Panc1 (cell line): ENCODE measurements around the gene DHX38.

Source experiments
- POLR2AphosphoS5 ChIP-seq: IDR thresholded peaks from 2 replicates; pipeline ENCODE4 v1.6.1; 2012; ENCODE audit warnings: mild to moderate bottlenecking, low read depth, low read length, moderate library complexity
- REST ChIP-seq, 2 experiments: IDR thresholded peaks; 2 replicates each; pipeline ENCODE4 v1.6.1; 2011 to 2012; ENCODE audit warnings: low read depth in 2 of 2, control low read depth in 1 of 2, low read length in 1 of 2, mild to moderate bottlenecking in 1 of 2, moderate library complexity in 1 of 2; ENCODE audit not compliant: insufficient read depth in 1 of 2
- SIN3A ChIP-seq: IDR thresholded peaks from 2 replicates; pipeline ENCODE4 v1.6.1; 2012; ENCODE audit warnings: low read depth, mild to moderate bottlenecking, low read length, moderate library complexity, borderline replicate concordance; ENCODE audit not compliant: insufficient read depth
- TCF7L2 ChIP-seq: IDR thresholded peaks from 2 replicates; pipeline ENCODE4 v1.6.1; 2011; ENCODE audit warnings: mild to moderate bottlenecking, low read depth, low read length, inconsistent platforms
- TF ChIP-seq, protein P1 (sequence below): fragments of 450-650 bp; IDR thresholded peaks from 2 replicates; pipeline ENCODE4 v1.5.1; 2017; ENCODE audit warnings: mild to moderate bottlenecking

DNA sequence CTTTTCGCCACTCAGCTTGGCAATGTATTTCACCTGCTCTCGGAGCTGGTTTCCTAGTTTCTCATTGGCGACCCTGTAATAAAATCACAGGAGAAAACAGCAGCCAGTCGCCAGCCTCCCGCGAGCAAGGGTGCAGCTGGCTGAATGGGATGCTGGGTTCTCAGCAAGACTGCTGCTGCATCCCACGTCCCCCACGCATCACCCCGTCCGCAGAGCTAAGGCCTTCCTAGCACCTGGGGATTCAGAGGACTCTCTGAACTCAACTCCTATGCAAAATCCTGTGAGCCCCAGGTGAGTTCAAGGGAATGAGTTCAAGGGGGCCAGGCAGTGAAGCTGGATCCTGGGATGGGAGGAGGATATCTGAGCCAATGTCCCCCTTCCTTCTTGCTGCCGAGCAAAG is 29.3 kb downstream of the DHX38 start:
- TF ChIP-seq, protein P1, sequence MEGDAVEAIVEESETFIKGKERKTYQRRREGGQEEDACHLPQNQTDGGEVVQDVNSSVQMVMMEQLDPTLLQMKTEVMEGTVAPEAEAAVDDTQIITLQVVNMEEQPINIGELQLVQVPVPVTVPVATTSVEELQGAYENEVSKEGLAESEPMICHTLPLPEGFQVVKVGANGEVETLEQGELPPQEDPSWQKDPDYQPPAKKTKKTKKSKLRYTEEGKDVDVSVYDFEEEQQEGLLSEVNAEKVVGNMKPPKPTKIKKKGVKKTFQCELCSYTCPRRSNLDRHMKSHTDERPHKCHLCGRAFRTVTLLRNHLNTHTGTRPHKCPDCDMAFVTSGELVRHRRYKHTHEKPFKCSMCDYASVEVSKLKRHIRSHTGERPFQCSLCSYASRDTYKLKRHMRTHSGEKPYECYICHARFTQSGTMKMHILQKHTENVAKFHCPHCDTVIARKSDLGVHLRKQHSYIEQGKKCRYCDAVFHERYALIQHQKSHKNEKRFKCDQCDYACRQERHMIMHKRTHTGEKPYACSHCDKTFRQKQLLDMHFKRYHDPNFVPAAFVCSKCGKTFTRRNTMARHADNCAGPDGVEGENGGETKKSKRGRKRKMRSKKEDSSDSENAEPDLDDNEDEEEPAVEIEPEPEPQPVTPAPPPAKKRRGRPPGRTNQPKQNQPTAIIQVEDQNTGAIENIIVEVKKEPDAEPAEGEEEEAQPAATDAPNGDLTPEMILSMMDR, result no peak
- TF ChIP-seq SIN3A (no peak), POLR2AphosphoS5 (no peak), TCF7L2 (no peak), REST (IDR thresholded peaks at IDR 0.05; ENCODE audit: insufficient read depth in 1 of 2, low read depth in 2 of 2, low read length in 1 of 2) (no peak)
